Thoracic aorta (tissue), 2 donors: ENCODE data around the gene OTOP2. TPM values are rescaled to one million over a fixed set of nuclear protein-coding genes. Genes with fewer than 3 reads are reported as not detected.

Source experiments
- ATAC-seq: fragments of 150-250 bp; one replicate; pipeline ENCODE4 v1.8.0; 2017; ENCODE audit warnings: low read depth; ENCODE audit not compliant: insufficient number of reproducible peaks, low FRiP score
- DNase-seq: peaks from one replicate; pipeline ENCODE4 v3.0.0-alpha.2; 2020; ENCODE audit warnings: low spot score
- H3K27ac ChIP-seq, 2 donors: fragments of 200-600 bp; sonication (generic); 1 replicate in 1 of 2; 2 replicates in 1 of 2; pipeline ENCODE4 v1.5.1; 2016; ENCODE audit warnings: mild to moderate bottlenecking in 2 of 2, moderate library complexity in 2 of 2
- H3K27me3 ChIP-seq: fragments of 200-600 bp; sonication (generic); replicated peaks from 2 replicates; pipeline ENCODE4 v1.6.0; 2016; ENCODE audit warnings: mild to moderate bottlenecking; ENCODE audit not compliant: insufficient read depth
- H3K36me3 ChIP-seq: fragments of 200-600 bp; sonication (generic); one replicate; pipeline ENCODE4 v1.5.1; 2016
- H3K4me1 ChIP-seq, 2 donors: fragments of 200-600 bp; sonication (generic); 1 replicate in 1 of 2; 2 replicates in 1 of 2; pipeline versions ENCODE4 v1.5.1 to v1.6.0; 2016; ENCODE audit warnings: low read depth in 2 of 2, mild to moderate bottlenecking in 1 of 2; ENCODE audit not compliant: control insufficient read depth in 1 of 2
- H3K4me3 ChIP-seq: fragments of 200-600 bp; sonication (generic); 2 replicates; pipeline ENCODE4 v1.5.1; 2016; ENCODE audit warnings: mild to moderate bottlenecking
- H3K9me3 ChIP-seq: fragments of 200-600 bp; sonication (generic); 2 replicates; pipeline ENCODE4 v1.5.1; 2016
- total RNA-seq, 2 donors: library from RNA; depleted of rRNA; stranded (reverse); fragments of >200 nt; gene quantifications; one replicate each; pipeline versions ENCODE4 v1.1.0 to v1.2.3, GENCODE V29; 2016
- TF ChIP-seq, protein P1 (sequence below): fragments of 200-600 bp; sonication (generic); IDR thresholded peaks from one replicate; pipeline ENCODE4 v1.5.1; 2019; ENCODE audit warnings: antibody characterized with exemption

The OTOP2 gene
- total RNA-seq, 2 donors from 2014 or later = not detected

DNA sequence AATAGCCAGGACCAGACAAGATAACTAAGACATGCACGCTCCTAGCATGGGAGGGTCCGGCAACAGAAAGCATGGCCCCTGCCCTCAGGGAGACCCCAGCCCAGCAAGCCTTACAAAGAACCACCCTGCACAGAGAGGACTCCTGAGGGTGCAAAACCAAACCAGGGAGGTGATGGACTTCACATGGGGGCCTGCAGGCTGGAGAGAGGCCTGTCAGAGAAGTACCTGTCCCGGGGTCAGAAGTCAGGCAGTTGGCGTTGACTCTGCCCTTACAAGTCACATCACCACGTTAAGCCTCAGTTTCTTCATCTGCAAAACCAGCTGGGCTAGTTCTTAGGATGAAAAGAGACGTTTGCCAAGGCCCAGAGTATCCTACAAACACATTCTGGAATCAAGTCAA lies 4.7 kb downstream of the OTOP2 start:
- Histone ChIP-seq H3K4me3 (no peak overlapping the region), H3K4me1 (peaks cover 10 to 11% of the 10 kb centered on the region in 2 donors), H3K36me3 (no peaks in the 10 kb centered on the region), H3K9me3 (no peaks in the 10 kb centered on the region), H3K27ac (no peak overlapping the region), H3K27me3 (peaks cover 3% of the 10 kb centered on the region)
- DNase-seq = no peak
- ATAC-seq = no peak
- TF ChIP-seq, protein P1, sequence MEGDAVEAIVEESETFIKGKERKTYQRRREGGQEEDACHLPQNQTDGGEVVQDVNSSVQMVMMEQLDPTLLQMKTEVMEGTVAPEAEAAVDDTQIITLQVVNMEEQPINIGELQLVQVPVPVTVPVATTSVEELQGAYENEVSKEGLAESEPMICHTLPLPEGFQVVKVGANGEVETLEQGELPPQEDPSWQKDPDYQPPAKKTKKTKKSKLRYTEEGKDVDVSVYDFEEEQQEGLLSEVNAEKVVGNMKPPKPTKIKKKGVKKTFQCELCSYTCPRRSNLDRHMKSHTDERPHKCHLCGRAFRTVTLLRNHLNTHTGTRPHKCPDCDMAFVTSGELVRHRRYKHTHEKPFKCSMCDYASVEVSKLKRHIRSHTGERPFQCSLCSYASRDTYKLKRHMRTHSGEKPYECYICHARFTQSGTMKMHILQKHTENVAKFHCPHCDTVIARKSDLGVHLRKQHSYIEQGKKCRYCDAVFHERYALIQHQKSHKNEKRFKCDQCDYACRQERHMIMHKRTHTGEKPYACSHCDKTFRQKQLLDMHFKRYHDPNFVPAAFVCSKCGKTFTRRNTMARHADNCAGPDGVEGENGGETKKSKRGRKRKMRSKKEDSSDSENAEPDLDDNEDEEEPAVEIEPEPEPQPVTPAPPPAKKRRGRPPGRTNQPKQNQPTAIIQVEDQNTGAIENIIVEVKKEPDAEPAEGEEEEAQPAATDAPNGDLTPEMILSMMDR = no peak

- H3K9me3 ChIP-seq = no peaks in the 10 kb centered on the region
- TF ChIP-seq, protein P1 = no peak
- DNase-seq (no peak), ATAC-seq (no peak)
- H3K27ac ChIP-seq = no peak overlapping the region
- no peaks in the 10 kb centered on the region for H3K27me3 ChIP-seq
- no peaks in the 10 kb centered on the region for H3K36me3 ChIP-seq
- H3K4me1 ChIP-seq = peaks cover 0 to 3% of the 10 kb centered on the region in 2 donors
- no peak overlapping the region for H3K4me3 ChIP-seq
Measured at GRCh38 chr17:74930535-74931036, 6.5 kb downstream of the OTOP2 start.

DNA sequence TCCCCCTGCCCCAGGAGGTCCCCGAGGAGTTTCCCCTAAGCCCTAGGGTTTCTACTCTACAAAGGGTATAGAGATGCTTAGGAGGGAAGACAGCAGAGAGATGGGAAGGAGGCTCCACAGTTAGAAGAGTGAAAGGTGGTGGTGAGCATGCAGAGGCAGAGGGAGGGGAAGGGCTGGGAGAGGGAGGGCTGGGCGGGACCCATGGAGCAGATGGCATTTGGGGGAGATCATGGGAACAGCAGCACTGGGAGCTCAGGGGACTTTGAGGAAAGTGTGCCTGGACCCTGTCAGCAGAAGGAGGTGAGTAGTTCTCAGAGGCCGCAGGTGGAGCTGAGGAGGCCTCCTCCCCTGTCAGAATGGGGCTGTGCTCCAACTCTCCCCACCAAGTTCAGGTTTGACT lies 11.0 kb downstream of the OTOP2 start:
- peaks cover 0 to 12% of the 10 kb centered on the region in 2 donors for H3K4me1 ChIP-seq
- H3K9me3 ChIP-seq = no peaks in the 10 kb centered on the region
- H3K27ac ChIP-seq = no peak overlapping the region
- no peaks in the 10 kb centered on the region for H3K36me3 ChIP-seq
- no peak overlapping the region for H3K4me3 ChIP-seq
- H3K27me3 ChIP-seq = no peaks in the 10 kb centered on the region
- ATAC-seq = no peak
- DNase-seq = no peak
- TF ChIP-seq, protein P1 = no peak

- H3K27ac ChIP-seq = no peak within 1 kb of the TSS
- no peaks in the 10 kb centered on the region for H3K36me3 ChIP-seq
- ATAC-seq (no peak), DNase-seq (no peak)
- no peaks in the 10 kb centered on the region for H3K9me3 ChIP-seq
- TF ChIP-seq, protein P1 = no peak
- H3K4me1 ChIP-seq = peaks cover 0 to 12% of the 10 kb centered on the region in 2 donors
- H3K4me3 ChIP-seq = no peak within 1 kb of the TSS
- H3K27me3 ChIP-seq = no peaks in the 10 kb centered on the region
Measured at GRCh38 chr17:74935585-74936469, 11.8 kb downstream of the OTOP2 start, which contains the start of gene OTOP3. TSS of gene OTOP3 (plus strand) at chr17:74935898. CDS start at chr17:74935922, 24 bp downstream.

DNA sequence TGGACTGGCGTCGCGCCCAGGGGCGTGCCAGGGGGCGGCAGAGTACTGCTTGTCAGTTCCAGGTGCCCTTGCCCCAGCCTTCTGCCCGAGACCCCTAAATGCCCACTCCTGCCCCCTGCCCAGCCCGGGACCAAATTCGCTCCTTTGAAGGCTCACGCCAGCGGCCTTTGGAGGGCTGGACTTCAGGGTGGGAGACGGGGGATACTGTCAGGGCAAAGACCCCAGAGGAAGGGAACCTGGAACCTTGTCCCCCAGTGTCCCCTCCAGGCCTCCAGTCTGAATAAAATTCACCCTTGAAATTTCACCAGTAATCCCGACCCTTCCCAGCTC lies 12.4 kb downstream of the OTOP2 start:
- DNase-seq (no peak), ATAC-seq (no peak)
- Histone ChIP-seq H3K27ac (no peak overlapping the region), H3K36me3 (no peaks in the 10 kb centered on the region), H3K4me1 (peaks cover 0 to 12% of the 10 kb centered on the region in 2 donors), H3K4me3 (no peak overlapping the region), H3K27me3 (no peaks in the 10 kb centered on the region), H3K9me3 (no peaks in the 10 kb centered on the region)
- TF ChIP-seq, protein P1 = no peak
